HL-60/S4 (cell line): ENCODE data around the gene SPZ1.
"Not testable (repeated sequence)": the region's sequence is repeated elsewhere in the genome, so short reads cannot be mapped to it uniquely, and the experiment has no call there.

Source experiments
- in situ Hi-C: fragments of 300-500 bp; cut with MboI; formaldehyde crosslinking; loops from 2 replicates; pipeline ENCODE4 v1.14.3; 2022; ENCODE audit warnings: low sequenced_read_pairs

Gene SPZ1

DNA sequence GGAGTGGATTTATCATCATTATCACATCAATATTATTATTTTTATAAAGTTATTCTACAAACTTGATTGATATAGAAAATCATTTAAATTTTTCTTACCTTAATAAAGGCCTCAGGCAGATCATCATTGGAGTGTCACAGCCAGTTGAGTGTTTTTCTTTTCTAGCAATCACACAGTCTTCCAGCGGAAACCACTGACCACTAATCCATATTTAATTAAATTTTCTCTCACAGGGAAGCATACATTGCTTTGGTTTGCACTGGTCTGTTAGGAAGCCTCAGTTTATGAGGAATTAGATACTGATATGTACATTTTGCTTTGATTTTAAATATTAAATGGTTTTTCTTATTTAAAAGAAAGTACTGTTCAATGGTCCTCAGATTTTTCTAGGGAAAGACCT is 6.7 kb downstream of the SPZ1 start:
- in situ Hi-C loops, result no loop called here

GRCh38 chr5:80337379-80337778 is 17.6 kb downstream of the SPZ1 start:
- in situ Hi-C loops, result no loop called here

- in situ Hi-C loops, result no loop called here
These were observed 19.3 kb downstream of the SPZ1 start for GRCh38 chr5:80339116-80339515.

DNA sequence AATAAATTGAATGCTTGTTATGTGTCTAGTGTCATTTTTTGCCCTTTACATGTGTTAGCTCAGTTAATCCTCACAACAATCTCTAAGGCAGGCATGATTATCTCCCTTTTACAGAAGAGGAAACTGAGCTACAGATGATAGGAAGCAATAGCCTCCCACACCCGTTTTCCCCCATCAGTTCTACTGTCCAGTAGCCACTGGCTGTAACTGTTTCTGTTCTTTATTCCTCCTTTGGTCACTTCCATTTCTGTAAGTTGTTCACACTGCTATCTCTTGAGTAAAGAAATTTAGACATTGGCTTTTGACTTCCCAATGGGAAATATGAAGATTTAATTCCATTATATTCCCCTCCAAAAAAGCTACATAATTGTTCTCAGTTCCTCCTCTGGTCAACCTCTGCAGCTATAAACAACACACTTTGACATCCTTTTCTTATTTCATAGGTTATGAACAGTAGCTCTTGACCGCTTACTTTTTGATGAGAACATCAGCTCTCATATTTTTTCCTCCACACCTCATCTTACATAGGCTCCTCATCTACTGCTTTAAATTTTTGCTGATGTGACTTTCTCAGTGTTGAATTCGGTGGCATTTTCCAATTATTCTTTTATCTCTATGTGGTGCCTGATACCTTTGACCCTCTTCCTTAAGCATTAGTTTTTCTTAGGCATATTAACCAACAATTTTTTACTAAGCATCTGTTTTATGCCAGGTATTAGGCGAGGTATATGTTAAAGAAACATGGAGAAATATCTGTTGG is 21.4 kb downstream of the SPZ1 start:
- in situ Hi-C loops, result no loop called here

DNA sequence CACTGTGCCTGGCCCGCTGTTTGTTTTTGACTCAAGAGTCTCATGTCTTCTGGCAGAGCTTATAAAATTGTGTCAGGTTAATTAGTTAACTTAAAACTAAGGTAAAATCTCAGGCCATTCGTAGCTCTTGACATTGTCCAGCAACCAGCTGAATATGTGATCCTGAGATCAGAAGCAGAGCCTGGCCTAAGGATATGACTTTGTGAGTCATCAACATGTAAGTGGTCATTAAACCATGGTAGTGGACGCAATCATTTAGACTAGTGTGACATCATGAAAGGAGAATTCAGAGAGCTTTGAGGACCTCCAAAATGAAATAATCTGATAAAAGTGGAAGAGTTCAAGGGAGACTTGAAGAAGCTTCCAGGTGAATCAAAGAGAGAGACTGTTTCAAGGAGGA is 23.3 kb downstream of the SPZ1 start:
- in situ Hi-C loops, result no loop called here

GRCh38 chr5:80346055-80346454 is 26.3 kb downstream of the SPZ1 start:
- in situ Hi-C loops, result no loop called here

DNA sequence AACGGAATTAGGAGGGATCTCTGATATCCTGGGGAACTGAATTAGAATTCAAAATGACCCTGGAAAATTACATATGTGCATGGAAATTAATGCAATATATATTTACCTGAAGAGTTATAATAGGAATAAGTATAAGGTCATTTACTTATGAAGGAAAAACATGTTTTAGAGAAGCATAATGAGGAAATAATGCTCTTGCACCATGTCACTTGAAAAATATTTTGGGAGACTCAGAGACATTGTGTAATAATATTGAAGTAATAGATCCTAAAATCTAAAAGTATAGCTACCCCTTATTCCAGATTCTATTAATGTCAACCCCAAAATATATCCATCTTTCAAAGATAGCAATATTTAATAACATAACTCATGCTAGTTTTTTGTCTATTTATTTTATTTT is 28.4 kb downstream of the SPZ1 start:
- in situ Hi-C loops, result no loop called here

GRCh38 chr5:80351019-80351418 is 31.2 kb downstream of the SPZ1 start:
- in situ Hi-C loops, result not testable (repeated sequence)

- in situ Hi-C loops, result no loop called here
These were observed 35.9 kb downstream of the SPZ1 start for GRCh38 chr5:80355686-80356085.

DNA sequence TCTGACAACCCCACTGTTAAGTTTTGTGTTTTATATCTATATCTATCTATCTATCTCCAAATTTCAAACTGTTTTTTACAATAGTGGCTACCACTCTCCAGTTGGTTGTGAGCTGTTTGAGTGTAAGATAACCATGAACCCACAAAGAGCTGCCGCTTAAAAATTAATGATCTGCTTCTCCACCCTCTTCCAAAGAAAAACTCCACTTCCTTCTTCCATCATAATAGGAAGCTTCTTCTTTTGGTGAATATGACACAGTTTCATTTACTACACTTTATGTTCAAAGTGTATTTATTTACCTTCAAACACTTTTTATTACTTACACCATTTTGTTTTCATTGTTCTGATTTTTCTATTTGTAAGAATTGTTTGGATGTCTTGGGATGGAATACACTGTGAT is 37.9 kb downstream of the SPZ1 start:
- in situ Hi-C loops, result no loop called here

DNA sequence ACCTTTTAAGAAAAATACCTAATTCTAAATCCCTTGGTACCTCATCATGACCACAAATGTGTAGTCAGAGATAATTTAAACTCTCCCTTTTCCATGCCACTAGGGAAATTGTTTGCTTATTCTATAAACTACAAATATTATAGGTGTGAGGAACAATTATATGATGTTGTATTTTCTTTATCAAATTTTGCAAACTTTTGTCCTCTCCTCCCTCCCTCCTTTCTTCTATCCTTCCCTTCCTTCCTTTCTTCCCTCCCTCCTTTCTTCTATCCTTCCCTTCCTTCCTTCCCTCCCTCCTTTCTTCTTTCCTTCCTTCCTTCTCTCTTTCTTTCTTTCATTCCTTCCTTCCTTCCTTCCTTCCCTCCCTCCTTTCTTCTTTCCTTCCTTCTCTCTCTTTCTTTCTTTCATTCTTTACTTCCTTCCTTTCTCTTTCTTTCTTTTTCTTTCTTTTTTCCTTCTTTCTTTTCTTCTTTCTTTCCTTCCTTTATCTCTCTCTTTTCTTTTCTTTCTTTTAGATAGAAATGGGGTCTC is 41.2 kb downstream of the SPZ1 start:
- in situ Hi-C loops, result no loop called here

DNA sequence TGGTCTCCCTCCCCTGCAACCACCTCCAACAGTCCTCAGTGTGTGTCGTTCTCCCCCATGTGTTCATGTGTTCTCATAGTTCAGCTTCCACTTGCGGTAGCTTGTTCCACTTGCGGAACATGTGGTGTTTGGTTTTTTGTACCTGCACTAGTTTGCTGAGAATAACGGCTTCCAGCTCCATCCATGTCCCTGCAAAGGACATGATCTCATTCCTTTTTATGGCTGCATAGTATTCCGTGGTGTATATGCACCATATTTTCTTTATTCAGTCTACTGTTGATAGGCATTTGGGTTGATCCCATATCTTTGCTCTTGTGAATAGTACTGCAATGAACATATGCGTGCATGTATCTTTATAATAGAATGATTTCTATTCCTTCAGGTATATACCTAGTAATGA is 45.1 kb downstream of the SPZ1 start:
- in situ Hi-C loops, result no loop called here

- in situ Hi-C loops, result no loop called here
These were observed 49.1 kb downstream of the SPZ1 start for GRCh38 chr5:80368661-80369480.

- in situ Hi-C loops, result no loop called here
These were observed 49.7 kb downstream of the SPZ1 start for GRCh38 chr5:80369521-80369920.

DNA sequence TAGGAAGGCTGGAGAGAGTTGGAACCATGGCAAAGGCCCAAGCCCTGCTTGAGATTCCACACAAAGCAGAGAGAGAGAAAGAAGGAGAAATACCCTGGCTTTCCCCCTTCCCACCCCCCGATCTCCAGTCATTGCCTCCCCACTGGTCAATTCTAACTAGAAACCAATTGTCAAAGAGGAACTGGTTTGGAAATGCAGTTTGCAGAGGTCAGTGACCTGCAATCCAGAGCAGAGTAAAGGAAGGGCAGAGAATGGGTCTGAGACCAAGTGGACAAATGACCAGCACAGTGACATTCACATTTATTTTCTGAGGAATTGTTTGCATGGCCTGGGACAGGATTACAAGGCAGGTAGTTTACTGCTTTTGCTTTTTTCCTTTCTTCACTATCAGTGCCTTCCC is 50.6 kb downstream of the SPZ1 start:
- in situ Hi-C loops, result no loop called here
